Stimulated activated CD4-positive, alpha-beta T cell treated with anti-CD3 and anti-CD28 coated beads, TNF-alpha, amount 100 ng/mL, for 1 hour (primary cell): Measurements from ENCODE around the gene CENPL.
"Not testable (repeated sequence)": the region's sequence is repeated elsewhere in the genome, so short reads cannot be mapped to it uniquely, and the experiment has no call there.

Experiments
- DNase-seq, 3 donors: peaks; one replicate each; pipeline ENCODE4 v3.0.0-alpha.2; 2020; ENCODE audit warnings: low read depth in 3 of 3, low spot score in 1 of 3

Gene CENPL

DNA sequence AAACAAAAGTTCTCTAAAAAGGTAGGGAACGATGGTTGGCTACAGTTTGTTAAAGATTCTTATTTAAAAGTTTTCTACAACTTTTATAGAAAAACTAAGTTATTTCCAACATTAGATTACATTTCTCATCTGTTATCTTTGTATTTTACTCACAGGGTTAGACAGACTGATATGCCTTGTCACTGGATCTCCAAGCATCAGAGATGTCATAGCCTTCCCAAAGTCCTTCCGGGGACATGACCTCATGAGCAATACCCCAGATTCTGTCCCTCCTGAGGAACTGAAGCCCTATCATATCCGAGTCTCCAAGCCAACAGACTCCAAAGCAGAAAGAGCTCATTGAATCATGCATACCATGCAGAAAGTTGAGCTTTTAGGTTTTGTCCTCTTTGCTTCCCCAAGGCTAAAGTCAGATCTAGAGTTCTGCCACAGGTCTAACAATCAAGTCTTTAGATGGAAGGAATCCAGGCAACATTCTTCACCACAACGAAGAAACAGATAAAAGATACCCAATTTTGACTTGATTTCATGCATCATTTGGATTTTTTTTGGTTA lies 32.8 kb upstream of the CENPL start:
- no peak for DNase-seq

- no peak for DNase-seq
Observed at GRCh38 chr1:173856903-173857302, 32.2 kb upstream of the CENPL start.

- DNase-seq = no peak
Observed at GRCh38 chr1:173856014-173856413, 31.3 kb upstream of the CENPL start.

- no peak for DNase-seq
Observed at GRCh38 chr1:173853074-173853473, 28.4 kb upstream of the CENPL start.

- DNase-seq = no peak
Observed at GRCh38 chr1:173852105-173852504, 27.4 kb upstream of the CENPL start.

- DNase-seq = no peak
Observed at GRCh38 chr1:173832748-173833147, 8.1 kb upstream of the CENPL start.

DNA sequence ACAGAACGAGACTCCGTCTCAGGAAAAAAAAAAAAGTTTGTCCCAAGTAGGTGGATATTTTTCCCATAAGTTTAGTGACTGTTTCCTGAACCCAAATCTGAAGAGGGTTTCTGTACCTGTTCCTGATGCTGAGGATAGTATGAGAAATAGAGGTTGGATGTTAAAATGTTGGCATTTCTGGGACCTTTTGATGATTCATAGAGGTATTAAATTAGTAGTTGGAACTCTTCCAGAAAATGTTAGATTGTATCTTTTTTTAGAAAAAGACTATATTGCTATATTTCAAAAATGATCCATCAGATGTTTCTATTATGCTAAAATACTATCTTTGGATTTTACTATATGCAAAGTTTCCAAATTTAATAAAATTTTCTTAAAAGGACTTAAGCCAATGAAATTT lies 2.9 kb upstream of the CENPL start:
- DNase-seq = no peak

- DNase-seq = no peak
Observed at GRCh38 chr1:173823781-173824314, 835 bp downstream of the CENPL start.

- no peak for DNase-seq
Observed at GRCh38 chr1:173821680-173822079, 3.0 kb downstream of the CENPL start.

- no peak for DNase-seq
Observed at GRCh38 chr1:173818459-173818858, 6.2 kb downstream of the CENPL start.

GRCh38 chr1:173813654-173814053 lies 11.0 kb downstream of the CENPL start:
- DNase-seq = not testable (repeated sequence)

- no peak for DNase-seq
Observed at GRCh38 chr1:173802961-173803360, 21.7 kb downstream of the CENPL start.

GRCh38 chr1:173799995-173800394 lies 24.7 kb downstream of the CENPL start:
- not testable (repeated sequence) for DNase-seq

DNA sequence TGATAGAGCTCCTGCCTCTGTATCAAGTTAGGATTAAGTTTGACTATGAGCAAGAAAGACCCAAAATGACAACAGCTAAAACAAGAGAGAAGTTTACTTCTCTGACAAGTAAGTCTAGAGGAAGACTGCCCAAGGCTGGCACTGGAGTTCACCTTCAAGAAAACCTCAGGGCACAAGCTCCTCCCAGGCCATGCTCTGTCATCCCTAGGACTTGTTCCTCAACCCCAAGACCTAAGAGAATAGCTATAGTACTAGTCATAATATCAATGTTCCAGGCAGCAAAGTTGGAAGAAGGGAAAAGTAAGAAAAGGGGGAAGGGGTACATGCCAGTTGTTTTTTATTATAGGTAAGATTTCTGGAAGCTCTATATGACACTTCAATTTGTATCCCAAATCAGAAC lies 26.6 kb downstream of the CENPL start:
- DNase-seq = no peak

DNA sequence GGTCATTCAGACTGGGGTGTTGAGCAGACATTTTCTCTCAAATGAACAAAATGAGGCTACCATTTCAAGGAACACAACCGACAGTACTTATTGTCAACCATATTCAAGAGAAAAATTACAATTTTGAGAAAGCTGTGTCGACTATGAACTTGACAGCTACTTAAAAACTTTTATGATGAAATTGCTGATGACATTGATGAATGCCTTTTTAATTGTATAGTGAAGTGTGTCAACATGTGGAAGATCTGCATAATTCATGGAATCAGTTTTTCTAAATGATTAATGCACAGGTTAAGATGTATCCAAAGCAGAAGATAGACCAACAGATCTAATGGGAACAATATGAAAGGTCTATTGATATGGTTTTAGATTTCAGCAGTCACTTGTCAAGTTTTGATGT lies 34.8 kb downstream of the CENPL start:
- DNase-seq = no peak

DNA sequence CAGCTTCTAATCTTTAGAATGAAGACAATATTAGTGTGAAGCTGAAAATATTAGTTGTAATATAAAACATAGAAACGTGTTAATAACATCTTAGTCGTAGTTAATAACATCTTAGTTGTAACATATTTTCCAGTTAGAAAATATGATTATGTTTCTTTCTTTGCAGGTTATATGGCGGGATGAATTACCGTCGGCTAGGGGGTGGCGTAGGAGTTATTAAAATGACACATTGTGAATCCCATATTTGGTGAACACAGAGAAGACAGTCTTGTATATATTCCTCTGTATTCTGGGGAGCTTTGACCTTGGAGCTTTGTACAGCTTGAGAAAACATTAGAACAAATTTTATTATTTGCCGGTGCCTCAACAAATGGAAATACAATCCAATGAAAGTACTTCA lies 39.7 kb downstream of the CENPL start:
- no peak for DNase-seq

- DNase-seq = no peak
Observed at GRCh38 chr1:173779936-173780335, 44.7 kb downstream of the CENPL start.

- DNase-seq = no peak
Observed at GRCh38 chr1:173775578-173776226, 49.0 kb downstream of the CENPL start.

DNA sequence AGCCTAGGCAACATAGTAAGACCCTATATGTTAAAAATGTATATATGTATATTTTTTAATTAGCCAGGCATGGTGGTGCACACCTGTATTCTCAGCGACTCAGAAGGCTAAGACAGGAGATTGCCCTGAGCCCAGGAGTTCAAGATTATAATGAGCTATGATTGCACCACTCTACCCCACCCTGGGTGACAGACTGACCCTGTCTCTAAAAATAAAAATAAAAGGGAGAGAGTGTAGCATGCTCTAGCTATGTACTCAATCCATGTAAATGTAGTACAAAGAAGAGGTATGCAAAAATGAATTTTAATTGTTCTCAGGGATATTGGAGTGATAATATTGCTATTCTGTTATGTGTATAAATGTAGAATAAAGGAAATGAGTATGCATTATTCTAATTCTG lies 53.1 kb downstream of the CENPL start:
- no peak for DNase-seq

DNA sequence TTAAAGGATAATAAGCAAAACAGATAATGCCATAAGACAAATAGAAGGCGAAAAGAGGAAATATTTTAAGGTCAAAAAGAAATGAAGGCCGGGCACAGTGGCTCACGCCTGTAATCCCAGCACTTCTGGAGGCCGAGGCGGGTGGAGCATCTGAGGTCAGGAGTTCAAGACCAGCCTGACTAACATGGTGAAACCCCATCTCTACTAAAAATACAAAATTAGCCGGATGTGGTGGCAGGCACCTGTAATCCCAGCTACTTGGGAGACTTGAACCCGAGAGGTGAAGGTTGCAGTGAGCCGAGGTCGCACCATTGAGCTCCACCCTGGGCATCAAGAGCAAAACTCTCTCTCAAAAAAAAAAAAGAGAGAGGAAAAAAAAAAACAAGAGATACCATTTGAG lies 54.4 kb downstream of the CENPL start:
- DNase-seq = not testable (repeated sequence)

GRCh38 chr1:173768827-173769226 lies 55.9 kb downstream of the CENPL start:
- DNase-seq = no peak

GRCh38 chr1:173768206-173768605 lies 56.5 kb downstream of the CENPL start:
- no peak for DNase-seq

DNA sequence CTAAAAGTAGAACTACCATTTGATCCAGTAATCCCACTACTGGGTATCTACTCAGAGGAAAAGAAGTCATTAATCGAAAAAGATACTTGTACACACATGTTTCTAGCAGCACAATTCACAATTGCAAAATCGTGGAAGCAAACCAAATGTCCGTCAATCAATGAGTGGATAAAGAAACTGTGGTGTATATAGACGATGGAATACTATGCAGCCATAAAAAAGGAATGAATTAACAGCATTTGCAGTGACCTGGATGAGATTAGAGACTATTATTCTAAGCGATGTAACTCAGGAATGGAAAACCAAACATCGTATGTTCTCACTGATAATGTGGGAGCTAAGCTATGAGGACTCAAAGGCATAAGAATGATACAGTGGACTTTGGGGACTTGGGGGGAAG lies 60.4 kb downstream of the CENPL start:
- DNase-seq = not testable (repeated sequence)
